Panc1 (cell line): ENCODE measurements around the gene VARS1. TPM values are rescaled to one million over a fixed set of nuclear protein-coding genes. Genes with fewer than 3 reads are reported as not detected.
A peak's percentile ranks its signal among the peaks of the same experiment; 100 is the strongest.

ENCODE experiments used
- ATAC-seq: fragments of 200-7000 bp; cut with Tn5 transposase; 2 replicates; pipeline ENCODE4 v1.9.1; 2020; ENCODE audit warnings: mild to moderate bottlenecking, moderate library complexity
- BruUV-seq: library from RNA; stranded (reverse); fragments of 400-500 nt; replicated peaks from 2 replicates; lab custom pipeline; 2021; lab: Mats Ljungman, UMichigan
- CTCF ChIA-PET: fragments of 300-600 bp; sonication (Branson Sonifier 250); formaldehyde crosslinking; loops from one replicate; lab custom pipeline; 2022; ENCODE audit warnings: antibody characterized with exemption; lab: Charles Lee
- POLR2A ChIA-PET: fragments of 300-600 bp; sonication (Branson Sonifier 250); formaldehyde crosslinking; loops from one replicate; lab custom pipeline; 2022; ENCODE audit warnings: antibody characterized with exemption; lab: Charles Lee
- DNase-seq: peaks from one replicate; pipeline ENCODE4 v3.0.0-alpha.2; 2010; ENCODE audit warnings: low read depth, low spot score
- H3K27ac ChIP-seq: 2 replicates; pipeline ENCODE4 v1.5.1; 2011; ENCODE audit warnings: mild to moderate bottlenecking, low read length, inconsistent platforms
- H3K27me3 ChIP-seq: fragments of 200-500 bp; sonication (Bioruptor generic); 2 replicates; pipeline ENCODE4 v1.6.0; 2014; ENCODE audit warnings: low read length, inconsistent platforms; ENCODE audit not compliant: control insufficient read depth, insufficient read depth
- H3K36me3 ChIP-seq: fragments of 200-500 bp; sonication (Bioruptor generic); 2 replicates; pipeline ENCODE4 v1.5.1; 2014; ENCODE audit warnings: inconsistent platforms, mild to moderate bottlenecking, low read length, moderate library complexity; ENCODE audit not compliant: control insufficient read depth, insufficient read depth
- H3K4me1 ChIP-seq: 2 replicates; pipeline ENCODE4 v1.5.1; 2011; ENCODE audit warnings: inconsistent platforms, mild to moderate bottlenecking, low read length, moderate library complexity; ENCODE audit not compliant: control insufficient read depth, insufficient read depth
- H3K4me3 ChIP-seq, 2 experiments: 2 replicates each; pipeline ENCODE4 v1.5.1; 2011 to 2012; ENCODE audit warnings: low read depth in 2 of 2, low read length in 2 of 2, mild to moderate bottlenecking in 2 of 2, inconsistent platforms in 1 of 2, moderate library complexity in 1 of 2
- H3K9me3 ChIP-seq: fragments of 200-500 bp; sonication (Bioruptor generic); 2 replicates; pipeline ENCODE4 v1.5.1; 2014; ENCODE audit warnings: low read depth, mild to moderate bottlenecking, inconsistent platforms, low read length, moderate library complexity; ENCODE audit not compliant: control insufficient read depth, insufficient read depth
- POLR2AphosphoS5 ChIP-seq: IDR thresholded peaks from 2 replicates; pipeline ENCODE4 v1.6.1; 2012; ENCODE audit warnings: mild to moderate bottlenecking, low read depth, low read length, moderate library complexity
- SIN3A ChIP-seq: IDR thresholded peaks from 2 replicates; pipeline ENCODE4 v1.6.1; 2012; ENCODE audit warnings: low read depth, mild to moderate bottlenecking, low read length, moderate library complexity, borderline replicate concordance; ENCODE audit not compliant: insufficient read depth
- TCF7L2 ChIP-seq: IDR thresholded peaks from 2 replicates; pipeline ENCODE4 v1.6.1; 2011; ENCODE audit warnings: mild to moderate bottlenecking, low read depth, low read length, inconsistent platforms
- in situ Hi-C: cut with HindIII; loops from 2 replicates; pipeline ENCODE4 v1.10.0; 2016; ENCODE audit warnings: low sequenced_read_pairs, low pct_unique_long_range_greater_than_20kb
- intact Hi-C: fragments of 100-400 bp; cut with micrococcal nuclease; formaldehyde crosslinking; loops from one replicate; pipeline ENCODE4 v1.10.0; 2022; ENCODE audit not compliant: unreplicated experiment
- total RNA-seq: library from RNA; stranded (reverse); gene quantifications from one replicate; pipeline ENCODE4 v1.2.1, GENCODE V29; 2021; ENCODE audit not compliant: unreplicated experiment
- TF ChIP-seq, protein P1 (sequence below), 2 experiments: IDR thresholded peaks; 2 replicates each; pipeline ENCODE4 v1.6.1; 2011 to 2012; ENCODE audit warnings: low read depth in 2 of 2, control low read depth in 1 of 2, low read length in 1 of 2, mild to moderate bottlenecking in 1 of 2, moderate library complexity in 1 of 2; ENCODE audit not compliant: insufficient read depth in 1 of 2
- TF ChIP-seq, protein P2 (sequence below): fragments of 450-650 bp; IDR thresholded peaks from 2 replicates; pipeline ENCODE4 v1.5.1; 2017; ENCODE audit warnings: mild to moderate bottlenecking

VARS1 gene
- total RNA-seq, 1 experiment from 2014 or later: 229 TPM

DNA sequence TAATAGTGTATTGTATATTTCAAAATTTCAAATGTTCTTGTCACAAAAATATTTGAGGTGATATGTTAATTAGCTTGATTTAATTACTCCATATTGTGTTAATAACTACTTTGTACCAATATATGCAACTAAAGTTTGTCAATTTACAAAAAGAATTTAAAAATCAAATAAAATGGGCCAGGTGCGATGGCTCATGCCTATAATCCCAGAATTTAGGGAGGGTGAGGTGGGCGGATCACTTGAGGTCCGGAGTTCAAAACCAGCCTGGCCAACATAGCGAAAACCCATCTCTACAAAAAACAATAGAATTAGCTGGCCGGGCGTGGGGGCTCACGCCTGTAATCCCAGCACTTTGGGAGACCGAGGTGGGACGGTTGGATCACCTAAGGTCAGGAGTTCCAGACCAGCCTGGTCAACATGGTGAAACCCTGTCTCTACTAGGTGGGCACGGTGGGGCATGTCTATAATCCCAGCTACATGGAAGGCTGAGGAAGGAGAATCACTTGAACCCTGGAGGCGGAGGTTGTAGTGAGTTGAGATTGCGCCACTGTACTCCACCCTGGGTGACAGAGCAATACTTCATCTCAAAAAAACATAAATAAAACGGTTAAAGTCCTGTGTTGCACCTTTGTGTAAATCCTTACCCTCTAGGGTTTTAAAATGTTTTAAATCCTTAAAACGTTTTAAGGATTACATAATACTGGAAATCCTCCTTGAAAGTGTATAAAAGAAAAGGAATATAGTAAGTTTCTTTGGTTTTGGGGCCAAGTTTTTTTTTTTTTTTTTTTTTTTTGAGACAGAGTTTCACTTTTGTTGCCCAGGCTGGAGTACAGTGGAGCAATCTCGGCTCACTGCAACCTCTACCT is 36.0 kb upstream of the VARS1 start:
- H3K9me3 ChIP-seq: no peaks in the 10 kb centered on the region
- H3K27ac ChIP-seq: peak overlapping the region; percentile 62

GRCh38 chr6:31830886-31831335 is 35.4 kb upstream of the VARS1 start:
- H3K27ac ChIP-seq: peak overlapping the region; percentile 62
- in situ Hi-C loops: no loop called here

More for the DNA sequence above, 36.0 kb upstream of the VARS1 start:
- in situ Hi-C loops: no loop called here
- ChIA-PET POLR2A (interaction anchor here (0.6 to 0.7 kb wide), 2 partner anchors 34 to 36 kb away, joined by 3 to 20 read pairs; no protein-coding TSS in a partner anchor), CTCF (interaction anchor here (0.6 to 0.7 kb wide), 3 partner anchors 10 to 62 kb away, joined by 3 to 7 read pairs (median 5); no protein-coding TSS in a partner anchor)
- no peaks in the 10 kb centered on the region for H3K27me3 ChIP-seq
- H3K36me3 ChIP-seq: 0 out of 2 replicates have a peak, but pooled peaks cover 2% of the 10 kb centered on the region
- BruUV-seq: no TSS peak
- peaks cover 13% of the 10 kb centered on the region for H3K4me1 ChIP-seq
- no peak for DNase-seq
- peak overlapping the region; percentile 92 to 93 for H3K4me3 ChIP-seq
- ATAC-seq: no peak
- intact Hi-C loops: loop anchor here (5.0 to 10.0 kb wide), 2 partner anchors 97 to 149 kb away; partner anchors contain the start of genes CLIC1 and LY6G5C
- TF ChIP-seq SIN3A (no peak), TCF7L2 (no peak), POLR2AphosphoS5 (no peak)
- TF ChIP-seq, protein P1, sequence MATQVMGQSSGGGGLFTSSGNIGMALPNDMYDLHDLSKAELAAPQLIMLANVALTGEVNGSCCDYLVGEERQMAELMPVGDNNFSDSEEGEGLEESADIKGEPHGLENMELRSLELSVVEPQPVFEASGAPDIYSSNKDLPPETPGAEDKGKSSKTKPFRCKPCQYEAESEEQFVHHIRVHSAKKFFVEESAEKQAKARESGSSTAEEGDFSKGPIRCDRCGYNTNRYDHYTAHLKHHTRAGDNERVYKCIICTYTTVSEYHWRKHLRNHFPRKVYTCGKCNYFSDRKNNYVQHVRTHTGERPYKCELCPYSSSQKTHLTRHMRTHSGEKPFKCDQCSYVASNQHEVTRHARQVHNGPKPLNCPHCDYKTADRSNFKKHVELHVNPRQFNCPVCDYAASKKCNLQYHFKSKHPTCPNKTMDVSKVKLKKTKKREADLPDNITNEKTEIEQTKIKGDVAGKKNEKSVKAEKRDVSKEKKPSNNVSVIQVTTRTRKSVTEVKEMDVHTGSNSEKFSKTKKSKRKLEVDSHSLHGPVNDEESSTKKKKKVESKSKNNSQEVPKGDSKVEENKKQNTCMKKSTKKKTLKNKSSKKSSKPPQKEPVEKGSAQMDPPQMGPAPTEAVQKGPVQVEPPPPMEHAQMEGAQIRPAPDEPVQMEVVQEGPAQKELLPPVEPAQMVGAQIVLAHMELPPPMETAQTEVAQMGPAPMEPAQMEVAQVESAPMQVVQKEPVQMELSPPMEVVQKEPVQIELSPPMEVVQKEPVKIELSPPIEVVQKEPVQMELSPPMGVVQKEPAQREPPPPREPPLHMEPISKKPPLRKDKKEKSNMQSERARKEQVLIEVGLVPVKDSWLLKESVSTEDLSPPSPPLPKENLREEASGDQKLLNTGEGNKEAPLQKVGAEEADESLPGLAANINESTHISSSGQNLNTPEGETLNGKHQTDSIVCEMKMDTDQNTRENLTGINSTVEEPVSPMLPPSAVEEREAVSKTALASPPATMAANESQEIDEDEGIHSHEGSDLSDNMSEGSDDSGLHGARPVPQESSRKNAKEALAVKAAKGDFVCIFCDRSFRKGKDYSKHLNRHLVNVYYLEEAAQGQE (IDR thresholded peaks at IDR 0.05; ENCODE audit: insufficient read depth in 1 of 2, low read depth in 2 of 2, low read length in 1 of 2): no peak
- TF ChIP-seq, protein P2, sequence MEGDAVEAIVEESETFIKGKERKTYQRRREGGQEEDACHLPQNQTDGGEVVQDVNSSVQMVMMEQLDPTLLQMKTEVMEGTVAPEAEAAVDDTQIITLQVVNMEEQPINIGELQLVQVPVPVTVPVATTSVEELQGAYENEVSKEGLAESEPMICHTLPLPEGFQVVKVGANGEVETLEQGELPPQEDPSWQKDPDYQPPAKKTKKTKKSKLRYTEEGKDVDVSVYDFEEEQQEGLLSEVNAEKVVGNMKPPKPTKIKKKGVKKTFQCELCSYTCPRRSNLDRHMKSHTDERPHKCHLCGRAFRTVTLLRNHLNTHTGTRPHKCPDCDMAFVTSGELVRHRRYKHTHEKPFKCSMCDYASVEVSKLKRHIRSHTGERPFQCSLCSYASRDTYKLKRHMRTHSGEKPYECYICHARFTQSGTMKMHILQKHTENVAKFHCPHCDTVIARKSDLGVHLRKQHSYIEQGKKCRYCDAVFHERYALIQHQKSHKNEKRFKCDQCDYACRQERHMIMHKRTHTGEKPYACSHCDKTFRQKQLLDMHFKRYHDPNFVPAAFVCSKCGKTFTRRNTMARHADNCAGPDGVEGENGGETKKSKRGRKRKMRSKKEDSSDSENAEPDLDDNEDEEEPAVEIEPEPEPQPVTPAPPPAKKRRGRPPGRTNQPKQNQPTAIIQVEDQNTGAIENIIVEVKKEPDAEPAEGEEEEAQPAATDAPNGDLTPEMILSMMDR: no peak

More at GRCh38 chr6:31830886-31831335, 35.4 kb upstream of the VARS1 start:
- BruUV-seq: no TSS peak
- ATAC-seq: no peak
- peaks cover 17% of the 10 kb centered on the region for H3K4me1 ChIP-seq
- intact Hi-C loops: loop anchor here (5.0 to 10.0 kb wide), 2 partner anchors 96 to 149 kb away; partner anchors contain the start of genes CLIC1 and LY6G5C
- H3K9me3 ChIP-seq: no peaks in the 10 kb centered on the region
- no peak for TF ChIP-seq TCF7L2
- TF ChIP-seq, protein P2: no peak
- TF ChIP-seq, protein P1 (IDR thresholded peaks at IDR 0.05; ENCODE audit: insufficient read depth in 1 of 2, low read depth in 2 of 2, low read length in 1 of 2): no peak
- TF ChIP-seq POLR2AphosphoS5: no peak
- TF ChIP-seq SIN3A: no peak
- no peaks in the 10 kb centered on the region for H3K36me3 ChIP-seq
- peak overlapping the region; percentile 92 to 93 for H3K4me3 ChIP-seq
- CTCF ChIA-PET: interaction anchor here (0.6 to 0.7 kb wide), 3 partner anchors 11 to 61 kb away, joined by 3 to 7 read pairs (median 5); no protein-coding TSS in a partner anchor
- H3K27me3 ChIP-seq: no peaks in the 10 kb centered on the region
- POLR2A ChIA-PET: interaction anchor here (0.6 kb wide), 2 partner anchors 34 to 131 kb away, joined by 3 to 5 read pairs; no protein-coding TSS in a partner anchor
- DNase-seq: no peak
